H4 (cell line): ENCODE data around the gene C2CD2. TPM values are rescaled to one million over a fixed set of nuclear protein-coding genes. Genes with fewer than 3 reads are reported as not detected.
A peak's percentile ranks its signal among the peaks of the same experiment; 100 is the strongest.

ENCODE experiments used
- DNase-seq: peaks from one replicate; pipeline ENCODE4 v3.0.0-alpha.2; 2015; ENCODE audit warnings: low spot score
- total RNA-seq: library from RNA; depleted of rRNA; stranded (reverse); fragments of >200 nt; shearing (Covaris generic); gene quantifications from 2 replicates; pipeline ENCODE4 v1.2.3, GENCODE V29; 2014

C2CD2 gene
- total RNA-seq, 1 experiment from 2014 or later, result 15.7 TPM

- no peak for DNase-seq
These were observed 20.3 kb downstream of the C2CD2 start for GRCh38 chr21:41933313-41934079.

DNA sequence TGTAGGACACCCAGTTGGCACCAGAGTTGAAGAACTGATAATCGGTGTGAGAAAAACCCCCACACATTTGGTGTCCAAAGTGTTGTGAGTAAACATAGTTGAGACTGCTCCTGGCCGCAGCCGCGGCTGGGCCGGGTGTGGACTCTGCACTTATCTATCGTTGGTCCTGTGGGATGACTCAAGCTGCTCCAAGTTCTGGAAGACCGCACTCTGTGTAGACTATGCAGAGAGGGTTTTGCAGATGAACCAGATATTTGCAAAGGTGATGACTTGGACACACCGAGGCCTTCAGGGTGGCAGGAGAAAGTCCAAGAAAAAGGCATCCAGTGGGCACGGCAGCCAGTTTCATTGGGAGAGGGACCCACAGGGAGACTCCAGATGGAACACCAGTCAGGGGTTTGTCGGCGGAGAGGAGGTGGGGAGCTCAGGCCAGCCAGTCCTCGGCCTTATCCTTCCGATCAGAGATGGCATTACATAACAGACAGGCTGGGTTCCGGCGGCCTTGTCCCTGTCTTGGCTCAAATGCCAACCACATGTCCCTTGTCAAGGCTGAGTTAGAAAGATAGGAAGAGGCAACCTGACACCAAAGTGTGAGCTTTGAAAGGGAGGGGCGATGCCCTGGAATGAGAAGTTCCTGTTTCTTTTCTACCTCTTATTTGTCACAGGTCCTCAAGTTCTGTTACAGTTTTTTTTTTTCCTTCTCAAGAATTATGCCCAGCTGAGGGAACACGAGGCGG is 21.1 kb downstream of the C2CD2 start:
- peak; percentile 63 for DNase-seq

DNA sequence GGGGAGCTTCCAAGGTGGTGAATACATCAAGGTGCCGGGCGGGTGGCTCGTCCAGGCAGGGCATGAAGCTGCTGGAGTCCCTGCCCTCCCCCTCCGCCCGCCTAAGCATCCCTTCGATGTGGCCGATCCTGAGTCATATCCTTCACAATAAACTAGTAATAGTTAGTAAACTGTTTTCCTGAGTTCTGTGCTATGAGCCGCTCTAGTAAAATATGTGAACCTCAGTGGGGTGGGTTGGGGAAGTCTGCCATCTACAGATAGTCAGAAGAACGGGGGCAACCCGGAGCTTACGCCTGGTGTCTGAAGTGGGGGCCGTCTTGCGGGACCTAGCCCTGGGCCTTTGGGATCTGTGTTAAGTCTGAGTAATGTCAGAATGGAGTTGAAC is 21.6 kb downstream of the C2CD2 start:
- peak; percentile 86 for DNase-seq

DNA sequence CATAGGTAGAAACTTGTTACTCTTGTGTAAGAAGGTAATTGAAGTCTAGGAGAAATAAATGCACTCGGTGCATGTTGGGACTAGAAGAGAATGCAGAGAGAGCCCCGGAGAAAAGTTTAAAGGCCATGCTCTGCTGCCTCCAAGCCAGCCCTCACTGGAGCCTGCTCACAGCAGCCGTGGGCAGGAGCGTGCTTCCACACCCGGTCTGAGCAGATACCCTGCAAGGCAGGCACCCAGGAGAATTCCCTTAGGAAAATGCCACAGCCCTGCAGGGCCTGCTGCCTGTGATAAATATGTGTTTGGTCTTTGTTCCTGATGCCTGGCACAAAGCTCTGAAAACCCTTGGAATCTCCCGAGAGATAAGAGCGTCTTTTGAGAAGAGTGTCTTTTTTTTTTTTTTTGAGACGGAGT is 22.8 kb downstream of the C2CD2 start:
- no peak for DNase-seq

- no peak for DNase-seq
These were observed 24.6 kb downstream of the C2CD2 start for GRCh38 chr21:41929248-41929647.

DNA sequence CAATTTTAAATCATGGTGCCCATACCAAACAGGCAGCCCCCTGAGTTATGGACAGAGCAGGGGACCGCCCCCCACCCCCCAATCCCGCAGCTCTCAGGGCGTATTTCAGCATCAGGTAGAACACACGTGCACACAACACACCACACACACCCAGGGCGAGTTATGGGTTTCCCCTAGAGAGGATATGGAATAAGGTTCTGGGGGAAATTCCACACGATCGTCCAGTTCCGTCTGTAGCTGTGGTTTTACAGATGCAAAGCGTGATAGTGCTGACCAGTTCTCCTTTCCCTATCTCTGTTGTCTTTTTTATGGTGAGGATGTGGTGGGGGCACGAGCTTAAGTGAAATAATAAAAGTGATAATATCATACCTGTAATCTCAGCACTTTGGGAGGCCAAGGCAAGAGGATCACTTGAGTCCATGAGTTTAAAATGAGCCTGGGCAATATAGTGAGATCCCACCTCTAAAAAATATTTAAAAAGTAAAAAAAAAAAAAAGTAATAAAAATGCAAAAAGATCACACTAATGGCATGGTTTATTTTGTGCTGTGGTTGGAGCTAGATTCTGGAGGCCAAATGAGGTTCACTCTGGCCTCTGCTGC is 25.1 kb downstream of the C2CD2 start:
- DNase-seq, result no peak

DNA sequence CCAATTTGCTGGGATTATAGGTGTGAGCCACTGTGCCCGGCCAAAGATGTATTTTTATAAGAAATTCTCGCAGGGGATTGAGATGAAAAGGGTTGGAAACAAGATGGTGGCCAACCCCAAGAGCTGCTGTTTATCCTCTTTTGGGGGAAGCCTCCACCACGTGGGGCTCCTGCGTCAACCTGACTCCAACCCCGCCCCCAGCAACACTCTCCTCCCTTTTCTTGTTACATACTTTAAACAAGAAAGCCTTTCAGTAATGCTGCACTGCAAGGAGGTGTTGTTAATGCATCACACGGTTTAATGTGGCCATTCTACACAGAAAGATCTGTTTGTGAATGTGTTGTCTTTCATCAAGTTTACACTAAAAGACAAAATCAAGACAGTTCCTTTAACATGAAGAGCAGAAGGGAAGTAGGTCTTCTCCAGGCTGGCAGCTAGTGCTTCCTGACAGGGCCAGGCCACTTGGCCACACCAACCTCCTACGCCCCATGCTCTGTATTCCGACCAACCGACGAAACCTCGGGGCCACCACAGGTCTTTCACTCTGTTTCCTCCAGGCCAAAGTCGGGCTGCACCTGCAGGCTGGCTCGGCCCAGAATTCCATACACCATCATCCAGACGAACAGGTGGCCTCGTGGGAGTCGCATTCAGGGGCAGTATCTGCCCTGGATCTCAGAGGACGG is 25.9 kb downstream of the C2CD2 start:
- no peak for DNase-seq

GRCh38 chr21:41926807-41927171 is 27.0 kb downstream of the C2CD2 start:
- no peak for DNase-seq

DNA sequence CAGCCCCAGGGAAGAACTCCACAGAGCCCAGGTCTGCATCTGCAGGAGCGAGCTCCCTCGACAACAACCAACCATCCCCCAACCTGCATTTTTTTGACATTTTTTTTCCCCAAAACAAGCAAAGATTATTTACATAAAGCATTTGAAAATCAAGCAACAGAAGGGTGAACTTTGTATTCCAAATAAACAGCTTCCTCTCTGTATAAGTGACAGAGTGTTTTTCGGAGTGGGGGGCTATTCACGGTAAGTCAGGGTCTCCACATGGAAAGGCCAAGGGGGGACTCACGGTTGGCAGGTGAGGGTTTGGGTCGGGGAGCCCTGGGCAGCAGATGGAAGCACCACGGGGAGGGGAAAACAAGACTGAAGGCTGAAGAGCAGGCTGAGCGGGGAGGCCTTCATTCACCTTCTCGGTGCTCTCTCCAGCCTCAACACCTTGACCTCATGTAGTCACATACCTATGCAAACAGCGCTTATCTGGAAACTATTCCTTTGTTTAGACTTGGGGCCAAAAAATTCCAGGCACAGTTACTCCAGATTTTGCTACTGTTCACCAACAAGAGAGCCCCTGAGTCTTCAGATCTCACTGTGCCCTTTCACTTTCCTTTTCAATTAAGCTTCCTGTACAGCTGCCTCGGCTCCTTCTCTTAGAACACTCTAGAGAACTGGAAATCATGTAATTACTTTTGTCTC is 27.6 kb downstream of the C2CD2 start:
- peak; percentile 77 for DNase-seq

GRCh38 chr21:41925767-41926116 is 28.1 kb downstream of the C2CD2 start:
- no peak for DNase-seq

GRCh38 chr21:41924368-41924754 is 29.5 kb downstream of the C2CD2 start:
- no peak for DNase-seq

DNA sequence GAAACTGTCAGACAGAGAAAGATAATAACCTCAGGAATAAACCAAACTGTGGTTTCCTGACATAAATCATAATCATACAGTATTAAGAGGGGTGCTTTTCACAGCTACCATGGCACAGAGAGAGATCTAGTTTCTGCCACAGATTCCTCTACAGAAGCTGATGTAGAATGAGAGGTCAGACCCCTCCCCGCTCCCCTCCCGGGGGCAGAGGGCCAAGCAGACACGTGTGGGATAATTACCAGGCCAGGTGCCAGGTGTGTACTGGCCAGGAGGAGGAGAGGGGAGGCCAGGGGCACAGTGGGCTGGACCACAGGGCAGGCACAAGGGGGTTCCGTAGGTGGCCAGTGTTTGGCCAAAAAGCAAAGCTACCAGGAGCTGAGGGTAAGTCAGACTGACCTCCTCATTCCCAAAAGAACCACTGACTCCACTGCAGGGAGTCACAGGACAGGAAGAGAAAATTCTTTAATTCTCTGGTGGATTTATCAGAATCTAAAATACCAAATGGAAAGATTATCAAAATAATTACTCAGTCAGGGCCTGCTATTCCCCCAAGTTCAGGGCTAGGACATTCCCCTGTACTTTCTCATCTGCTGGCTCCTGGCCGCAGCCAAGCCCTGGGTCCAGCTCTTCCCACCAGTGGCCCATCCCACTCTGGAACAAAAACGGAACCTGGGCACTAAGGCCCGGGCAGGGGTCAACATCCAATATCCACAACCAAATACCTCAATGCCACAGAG is 30.0 kb downstream of the C2CD2 start:
- DNase-seq, result no peak

GRCh38 chr21:41923186-41923585 is 30.6 kb downstream of the C2CD2 start:
- DNase-seq, result no peak

- no peak for DNase-seq
These were observed 32.8 kb downstream of the C2CD2 start for GRCh38 chr21:41921021-41921420.

GRCh38 chr21:41920476-41920875 is 33.3 kb downstream of the C2CD2 start:
- DNase-seq, result no peak

- no peak for DNase-seq
These were observed 34.0 kb downstream of the C2CD2 start for GRCh38 chr21:41919666-41920398.

DNA sequence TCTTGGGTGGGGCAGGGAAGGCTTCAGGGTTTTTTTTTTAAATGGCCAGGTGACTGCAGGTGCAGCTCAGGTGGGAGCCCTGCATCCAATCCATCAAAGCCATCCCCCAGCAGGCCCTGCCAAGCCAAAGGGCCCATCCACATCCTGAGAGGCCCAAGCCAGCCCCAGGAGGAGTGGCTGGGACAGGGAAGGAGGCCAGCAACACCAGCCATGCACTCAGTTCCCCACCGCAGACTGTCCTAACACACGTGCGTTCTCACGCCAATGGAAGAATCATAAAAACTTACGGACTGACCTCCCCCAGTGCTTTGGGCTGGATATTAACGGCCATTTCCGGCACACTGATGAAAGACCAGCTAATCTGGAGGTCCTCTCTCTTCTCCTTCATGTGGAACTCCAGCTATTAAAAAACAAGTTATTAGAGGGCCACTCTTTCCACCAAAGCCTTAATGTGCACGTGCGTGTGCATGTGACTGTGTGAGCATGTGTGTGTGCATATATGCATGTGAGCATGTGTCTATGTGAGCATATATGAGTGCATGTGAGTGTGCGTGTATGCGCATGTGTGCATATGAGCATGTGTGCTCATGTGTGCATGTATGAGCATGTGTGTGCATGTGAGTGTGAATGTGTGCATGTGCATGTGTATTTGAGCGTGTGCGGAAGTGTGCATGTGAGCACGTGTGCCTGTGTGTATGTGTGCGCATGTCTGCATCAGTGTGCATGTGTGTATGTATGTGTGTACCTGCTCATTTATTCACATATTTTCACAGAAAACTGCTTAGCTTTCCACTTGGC is 35.1 kb downstream of the C2CD2 start:
- no peak for DNase-seq

- no peak for DNase-seq
These were observed 36.3 kb downstream of the C2CD2 start for GRCh38 chr21:41917531-41917930.

DNA sequence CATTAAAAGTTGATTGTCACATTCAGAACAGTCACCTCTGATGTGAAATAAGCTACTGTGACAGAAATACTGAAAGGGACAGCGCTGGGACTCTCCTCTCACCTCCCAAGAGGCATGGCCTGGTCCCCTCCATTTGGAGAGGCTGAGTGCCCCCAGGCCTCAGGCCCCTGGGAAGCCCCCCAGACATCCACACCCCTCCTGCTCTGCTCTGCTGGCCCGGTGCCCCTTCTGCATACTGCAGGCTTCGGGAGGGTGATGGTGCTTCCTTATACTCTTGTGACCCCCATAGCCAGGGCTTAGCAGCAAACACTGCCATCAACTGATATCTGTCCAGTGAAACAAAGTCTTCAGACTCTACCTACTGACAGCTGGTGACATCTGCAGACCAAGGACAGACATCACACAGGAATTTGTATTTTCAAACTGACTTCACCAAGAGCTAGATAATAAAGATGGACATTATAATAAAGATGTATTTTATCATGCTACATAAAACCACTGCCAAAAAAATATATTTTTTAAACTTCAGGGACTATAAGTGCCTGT is 36.9 kb downstream of the C2CD2 start:
- no peak for DNase-seq
